Activated gamma-delta T cell (primary cell): ENCODE data around the gene ZNF385C.
"Not testable (repeated sequence)": the region's sequence is repeated elsewhere in the genome, so short reads cannot be mapped to it uniquely, and the experiment has no call there.

Source experiments
- DNase-seq: peaks from one replicate; lab custom pipeline; 2025; lab: John Stamatoyannopoulos, UW

ZNF385C gene

GRCh38 chr17:42019509-42020404 lies 78.5 kb downstream of the ZNF385C start, which contains the start of gene NKIRAS2:
TSS of gene NKIRAS2 (plus strand) at chr17:42020090. CDS start at chr17:42021578, 1,488 bp downstream.
- DNase-seq: peak; percentile 91

- no peak for DNase-seq
Observed at GRCh38 chr17:42018988-42019387, 79.3 kb downstream of the ZNF385C start.

GRCh38 chr17:42018339-42018738 lies 79.9 kb downstream of the ZNF385C start:
- DNase-seq: no peak

- no peak for DNase-seq
Observed at GRCh38 chr17:42017866-42018200, 80.4 kb downstream of the ZNF385C start.

GRCh38 chr17:42016941-42017865 lies 81.1 kb downstream of the ZNF385C start, which contains the start of gene DNAJC7:
TSS of gene DNAJC7 (minus strand) at chr17:42017439. CDS start at chr17:42017416, 23 bp downstream.
- peak; percentile 77 for DNase-seq

GRCh38 chr17:42016411-42016831 lies 81.9 kb downstream of the ZNF385C start:
- no peak for DNase-seq

GRCh38 chr17:42013740-42014139 lies 84.5 kb downstream of the ZNF385C start:
- DNase-seq: not testable (repeated sequence)

- not testable (repeated sequence) for DNase-seq
Observed at GRCh38 chr17:42012363-42012762, 85.9 kb downstream of the ZNF385C start.

- no peak for DNase-seq
Observed at GRCh38 chr17:42010898-42011516, 87.3 kb downstream of the ZNF385C start.

GRCh38 chr17:42010266-42010680 lies 88.0 kb downstream of the ZNF385C start:
- not testable (repeated sequence) for DNase-seq

GRCh38 chr17:42009170-42009569 lies 89.1 kb downstream of the ZNF385C start:
- no peak for DNase-seq

GRCh38 chr17:42005166-42005565 lies 93.1 kb downstream of the ZNF385C start:
- no peak for DNase-seq

- no peak for DNase-seq
Observed at GRCh38 chr17:42002792-42003301, 95.4 kb downstream of the ZNF385C start.

- no peak for DNase-seq
Observed at GRCh38 chr17:42002175-42002791, 96.0 kb downstream of the ZNF385C start.

GRCh38 chr17:42001729-42002128 lies 96.5 kb downstream of the ZNF385C start:
- DNase-seq: no peak

- DNase-seq: no peak
Observed at GRCh38 chr17:42000413-42001133, 97.7 kb downstream of the ZNF385C start.

GRCh38 chr17:41998497-41998896 lies 99.8 kb downstream of the ZNF385C start:
- no peak for DNase-seq

- no peak for DNase-seq
Observed at GRCh38 chr17:41996855-41997164, 101.5 kb downstream of the ZNF385C start.

- DNase-seq: no peak
Observed at GRCh38 chr17:41992576-41992975, 105.7 kb downstream of the ZNF385C start.

- no peak for DNase-seq
Observed at GRCh38 chr17:41989702-41990419, 108.4 kb downstream of the ZNF385C start.
